GM12872 (cell line): ENCODE data around the gene ZDHHC11B.
"Not testable (repeated sequence)": the region's sequence is repeated elsewhere in the genome, so short reads cannot be mapped to it uniquely, and the experiment has no call there.

Experiments used
- TF ChIP-seq, protein P1 (sequence below): IDR thresholded peaks from 3 replicates; pipeline ENCODE4 v1.5.1; 2011; ENCODE audit warnings: low read depth, mild to moderate bottlenecking, low read length, moderate library complexity; ENCODE audit not compliant: insufficient read depth

ZDHHC11B gene, protein sequence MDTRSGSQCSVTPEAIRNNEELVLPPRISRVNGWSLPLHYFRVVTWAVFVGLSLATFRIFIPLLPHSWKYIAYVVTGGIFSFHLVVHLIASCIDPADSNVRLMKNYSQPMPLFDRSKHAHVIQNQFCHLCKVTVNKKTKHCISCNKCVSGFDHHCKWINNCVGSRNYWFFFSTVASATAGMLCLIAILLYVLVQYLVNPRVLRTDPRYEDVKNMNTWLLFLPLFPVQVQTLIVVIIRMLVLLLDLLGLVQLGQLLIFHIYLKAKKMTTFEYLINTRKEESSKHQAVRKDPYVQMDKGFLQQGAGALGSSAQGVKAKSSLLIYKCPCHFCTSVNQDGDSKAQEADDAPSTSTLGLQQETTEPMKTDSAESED

DNA sequence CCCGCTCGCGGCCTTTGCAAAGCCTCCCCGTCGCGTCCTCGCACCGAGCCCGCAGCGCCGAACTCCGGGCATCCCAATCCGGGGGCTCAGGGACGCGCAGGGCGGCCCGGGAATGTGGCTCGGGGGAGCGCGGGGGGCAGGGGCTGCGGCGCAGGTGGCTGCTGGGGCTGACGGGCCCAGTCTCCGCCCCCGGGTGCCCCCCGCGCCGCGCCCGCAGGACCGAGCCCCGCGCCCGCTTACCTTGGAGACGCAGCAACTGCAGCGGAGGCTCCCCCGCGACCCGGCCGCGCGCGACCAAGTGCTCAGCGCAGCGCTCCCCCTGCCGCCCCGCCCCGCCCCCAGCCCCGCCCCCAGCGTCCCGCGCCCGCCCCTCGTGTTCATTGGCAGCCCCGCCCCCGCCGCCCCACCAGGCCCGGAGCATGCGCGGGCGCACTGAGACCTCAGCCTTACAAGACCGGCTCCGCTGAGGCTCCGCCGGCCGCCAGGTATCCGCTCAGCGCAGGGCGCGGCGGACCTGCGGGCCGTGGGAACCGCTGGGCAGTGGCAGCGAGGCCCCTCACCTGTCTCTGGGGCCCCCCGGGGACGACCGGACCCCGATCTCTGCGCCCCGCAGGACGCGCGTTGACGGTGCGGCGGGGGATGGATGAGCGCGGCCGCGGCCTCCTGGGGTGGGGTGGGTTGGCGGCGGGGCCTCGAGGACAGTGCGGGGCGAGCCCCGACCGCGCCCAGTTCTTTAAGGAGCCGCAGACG, at the start of gene ZDHHC11B:
TSS of gene ZDHHC11B (minus strand) at position 302 of the 750 bp plus-strand sequence. CDS start 17,810 bp downstream, outside the sequence.
- TF ChIP-seq, protein P1, sequence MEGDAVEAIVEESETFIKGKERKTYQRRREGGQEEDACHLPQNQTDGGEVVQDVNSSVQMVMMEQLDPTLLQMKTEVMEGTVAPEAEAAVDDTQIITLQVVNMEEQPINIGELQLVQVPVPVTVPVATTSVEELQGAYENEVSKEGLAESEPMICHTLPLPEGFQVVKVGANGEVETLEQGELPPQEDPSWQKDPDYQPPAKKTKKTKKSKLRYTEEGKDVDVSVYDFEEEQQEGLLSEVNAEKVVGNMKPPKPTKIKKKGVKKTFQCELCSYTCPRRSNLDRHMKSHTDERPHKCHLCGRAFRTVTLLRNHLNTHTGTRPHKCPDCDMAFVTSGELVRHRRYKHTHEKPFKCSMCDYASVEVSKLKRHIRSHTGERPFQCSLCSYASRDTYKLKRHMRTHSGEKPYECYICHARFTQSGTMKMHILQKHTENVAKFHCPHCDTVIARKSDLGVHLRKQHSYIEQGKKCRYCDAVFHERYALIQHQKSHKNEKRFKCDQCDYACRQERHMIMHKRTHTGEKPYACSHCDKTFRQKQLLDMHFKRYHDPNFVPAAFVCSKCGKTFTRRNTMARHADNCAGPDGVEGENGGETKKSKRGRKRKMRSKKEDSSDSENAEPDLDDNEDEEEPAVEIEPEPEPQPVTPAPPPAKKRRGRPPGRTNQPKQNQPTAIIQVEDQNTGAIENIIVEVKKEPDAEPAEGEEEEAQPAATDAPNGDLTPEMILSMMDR: not testable (repeated sequence)

DNA sequence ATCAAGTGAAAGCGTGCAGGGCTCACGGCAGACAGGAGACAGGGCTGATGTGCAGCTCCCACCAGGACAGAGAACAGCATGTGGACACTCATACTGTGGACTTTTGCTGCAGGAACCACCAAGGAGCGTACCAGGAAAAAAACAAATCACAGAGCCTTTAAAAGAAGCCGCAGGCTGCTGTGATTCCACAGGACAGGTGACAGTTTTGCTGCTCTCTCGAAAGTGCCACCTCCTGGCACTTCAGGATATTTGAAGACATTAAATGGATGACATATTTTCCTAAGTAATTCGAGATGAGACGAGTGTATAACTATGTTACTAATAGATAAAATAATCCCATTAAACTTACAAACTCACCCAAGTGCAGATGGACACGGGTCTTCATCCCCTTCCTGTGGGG, 37.0 kb upstream of the ZDHHC11B start:
- TF ChIP-seq, protein P1: no peak

DNA sequence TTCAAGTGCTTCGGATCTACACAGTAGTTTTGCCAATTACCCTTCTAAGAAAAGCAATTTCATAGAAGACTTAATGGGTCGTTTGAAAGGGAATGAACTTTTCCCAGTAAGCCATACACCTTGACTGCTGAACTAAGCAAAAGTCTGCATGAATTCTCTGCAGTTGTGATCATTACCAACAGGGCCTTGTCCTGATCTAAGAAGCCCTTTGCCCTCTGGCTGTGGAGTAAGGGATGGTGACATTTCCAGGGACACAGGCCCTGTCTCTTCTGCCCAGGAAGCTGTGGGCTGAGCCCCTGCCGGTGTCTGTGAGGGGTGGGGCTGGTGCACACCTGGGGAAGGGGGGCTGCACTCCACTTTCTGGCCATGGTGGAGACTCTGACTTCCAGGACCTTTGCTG, 35.7 kb upstream of the ZDHHC11B start:
- TF ChIP-seq, protein P1: no peak

DNA sequence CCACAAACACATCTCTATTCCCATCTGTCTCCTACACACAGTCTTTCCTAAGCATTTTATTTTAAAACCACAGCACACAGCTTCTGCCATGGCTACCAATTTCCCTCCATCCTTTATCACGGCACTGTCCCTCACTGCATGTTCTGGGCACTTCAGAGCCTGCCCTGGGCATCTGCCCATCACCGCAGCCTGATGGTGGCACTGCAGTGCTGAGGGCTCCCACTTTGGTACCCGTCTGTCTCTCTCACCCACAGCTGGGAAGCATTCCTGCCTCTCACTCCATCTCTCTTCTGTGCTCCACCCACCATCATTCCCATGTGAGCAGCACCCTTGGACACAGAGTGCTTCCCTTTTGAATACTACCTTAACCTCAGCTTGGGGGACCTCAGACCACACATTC, 34.5 kb upstream of the ZDHHC11B start:
- TF ChIP-seq, protein P1: no peak

DNA sequence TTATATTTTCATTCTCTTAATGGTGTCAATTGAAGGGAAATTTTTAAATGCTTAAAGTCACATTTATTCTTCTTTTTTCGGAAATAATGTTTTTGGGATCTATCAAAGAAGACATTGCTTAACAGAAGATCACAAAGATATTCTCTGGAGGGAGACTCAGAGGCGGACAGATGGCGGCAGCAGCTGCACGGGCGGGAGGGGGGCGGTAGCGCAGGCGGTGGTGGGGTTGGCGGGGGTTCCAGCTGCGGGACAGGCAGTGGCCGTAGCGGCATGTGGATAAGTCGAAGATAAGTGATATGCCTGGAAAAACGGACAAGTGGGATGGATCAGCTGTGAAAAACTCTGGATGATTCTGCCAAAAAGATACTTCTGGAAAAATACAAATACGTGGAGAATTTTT, 31.6 kb upstream of the ZDHHC11B start:
- TF ChIP-seq, protein P1: no peak

DNA sequence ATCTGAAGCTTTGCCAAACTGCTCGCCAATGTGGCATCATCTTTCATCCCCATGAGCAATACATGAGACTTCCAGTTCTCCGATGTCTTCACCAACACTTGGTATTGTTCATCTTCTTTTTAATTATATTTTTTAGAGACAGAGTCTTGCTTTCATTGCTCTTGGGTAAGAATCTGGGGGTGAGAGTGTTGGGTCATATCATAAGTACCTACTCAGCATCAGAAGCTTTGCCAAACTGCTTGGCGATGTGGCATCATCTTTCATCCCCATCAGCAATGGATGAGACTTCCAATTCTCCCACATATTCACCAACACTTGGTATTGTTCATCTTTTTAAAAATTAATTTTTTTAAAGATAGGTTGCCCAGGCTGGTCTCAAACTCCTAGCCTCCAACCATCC, 30.9 kb upstream of the ZDHHC11B start:
- TF ChIP-seq, protein P1: no peak

DNA sequence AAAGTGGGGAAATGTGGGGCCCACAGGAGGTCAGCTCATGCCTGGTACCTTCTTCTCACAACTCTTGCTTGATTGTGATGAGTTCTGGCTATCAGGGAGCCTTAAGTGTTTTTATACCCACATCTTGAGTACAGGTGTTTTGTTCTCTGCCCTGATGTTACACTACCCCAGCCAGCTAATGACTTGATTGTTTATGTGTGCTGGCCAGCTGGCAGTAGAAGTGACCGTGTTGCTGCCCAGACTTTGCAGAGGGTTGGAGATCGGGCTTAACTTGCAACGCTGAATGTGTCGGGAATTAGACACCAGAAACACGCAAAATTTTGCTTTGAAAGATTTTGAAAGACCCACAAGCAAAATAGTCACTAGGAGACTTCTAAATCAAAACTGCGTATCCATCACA, 16.9 kb upstream of the ZDHHC11B start:
- TF ChIP-seq, protein P1: no peak
